Stimulated activated CD4-positive, alpha-beta T cell treated with anti-CD3 and anti-CD28 coated beads, Interleukin-1b, Interleukin-23, amount 100 ng/mL, for 1 hour (primary cell): ENCODE measurements around the gene NOX1.

Experiments used
- DNase-seq, 2 donors: peaks; one replicate each; pipeline ENCODE4 v3.0.0-alpha.2; 2020; ENCODE audit warnings: low read depth in 2 of 2

NOX1 gene

DNA sequence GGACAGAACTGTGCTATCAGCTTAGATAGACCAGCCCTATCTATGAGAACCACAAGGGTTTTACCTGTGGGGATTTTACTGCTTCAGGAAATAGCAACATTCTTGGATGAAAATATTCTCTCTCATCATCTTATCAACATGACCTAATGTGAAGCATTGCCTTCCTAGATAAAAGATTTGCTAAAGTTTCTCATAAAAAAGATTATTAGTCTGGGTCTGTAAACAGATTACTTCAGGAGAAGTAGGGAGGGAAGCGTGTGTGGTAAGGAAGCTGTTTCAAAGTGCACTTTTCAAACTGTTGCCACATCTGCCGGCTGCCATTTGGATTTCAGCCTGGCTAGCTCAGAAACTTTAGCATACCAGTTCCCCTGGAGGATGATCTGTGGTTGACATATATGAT, at the start of gene NOX1:
Gene NOX1, minus strand, starts transcription at position 35 of the 400 bp plus-strand sequence. CDS start 220 bp downstream, outside the sequence.
- DNase-seq = no peak

DNA sequence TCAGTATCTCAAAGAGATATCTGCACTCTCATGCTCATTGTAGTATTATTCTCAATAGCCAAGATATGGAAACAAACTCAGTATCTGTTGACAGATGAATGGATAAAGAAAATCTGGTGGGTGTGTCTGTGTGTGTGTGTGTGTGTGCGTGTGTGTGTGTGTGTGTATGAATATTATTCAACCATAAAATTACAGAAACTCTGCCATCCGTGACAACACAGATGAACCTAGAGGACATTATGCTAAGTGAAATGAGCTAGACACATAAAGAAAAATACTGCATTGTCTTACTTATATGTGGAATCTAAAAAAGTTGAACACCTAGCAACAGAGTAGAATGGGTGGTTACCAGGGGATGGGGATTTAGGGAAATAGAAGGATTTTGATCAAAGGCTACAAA, 41.4 kb upstream of the NOX1 start:
- DNase-seq = no peak

DNA sequence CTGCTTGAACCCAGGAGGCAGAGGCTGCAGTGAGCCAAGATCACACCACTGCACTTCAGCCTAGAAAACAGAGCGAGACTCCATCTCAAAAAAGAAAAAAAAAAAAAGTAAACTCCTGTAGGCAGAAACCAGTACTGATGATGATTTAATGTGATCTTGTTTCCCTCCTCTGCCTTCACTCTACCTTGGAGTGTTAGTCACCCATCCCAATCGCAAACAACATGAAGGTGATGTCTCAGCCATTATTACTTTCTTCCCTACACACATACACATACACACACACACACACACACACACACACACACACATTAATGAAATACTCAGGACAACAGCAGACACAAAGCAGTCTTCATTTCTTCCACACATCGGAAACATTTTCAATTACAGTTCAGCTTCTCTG, 39.0 kb upstream of the NOX1 start:
- no peak for DNase-seq

DNA sequence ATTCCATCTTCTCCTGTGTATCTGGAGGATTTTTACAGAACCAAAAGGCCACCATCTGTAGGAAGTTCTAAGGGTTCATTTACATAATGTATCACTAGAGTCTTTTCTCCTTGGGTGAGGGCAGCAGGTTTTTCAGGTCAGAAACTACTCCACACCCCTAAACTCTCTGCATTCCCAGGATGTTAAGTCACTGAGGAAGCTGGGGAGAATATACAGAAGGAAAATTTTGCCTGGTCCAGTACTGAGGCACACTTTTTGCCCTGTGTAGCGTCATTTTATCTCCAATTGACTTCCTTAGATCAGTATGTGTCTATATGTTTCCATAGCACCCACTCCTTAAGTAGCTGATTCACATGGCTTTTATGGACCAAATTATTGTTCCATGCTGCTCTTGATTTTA, 37.6 kb upstream of the NOX1 start:
- no peak for DNase-seq

DNA sequence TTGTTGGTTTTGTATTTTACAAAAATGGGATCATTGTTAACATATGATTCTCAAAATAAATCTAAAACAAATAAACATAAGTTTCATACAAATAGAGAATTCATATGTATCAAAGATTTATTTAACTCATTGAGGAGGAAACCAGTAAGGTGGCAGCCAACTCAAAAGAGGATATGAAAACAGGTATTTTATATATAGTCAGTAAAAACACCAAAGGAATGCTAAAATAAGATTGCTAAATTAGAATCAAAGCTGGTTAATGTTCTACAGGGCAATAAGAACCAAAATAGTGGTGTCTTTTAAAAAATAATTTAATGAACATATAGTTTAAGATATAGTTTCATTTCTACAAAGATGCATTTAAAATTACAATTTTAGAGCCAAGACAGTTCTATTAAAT, 31.5 kb upstream of the NOX1 start:
- no peak for DNase-seq

DNA sequence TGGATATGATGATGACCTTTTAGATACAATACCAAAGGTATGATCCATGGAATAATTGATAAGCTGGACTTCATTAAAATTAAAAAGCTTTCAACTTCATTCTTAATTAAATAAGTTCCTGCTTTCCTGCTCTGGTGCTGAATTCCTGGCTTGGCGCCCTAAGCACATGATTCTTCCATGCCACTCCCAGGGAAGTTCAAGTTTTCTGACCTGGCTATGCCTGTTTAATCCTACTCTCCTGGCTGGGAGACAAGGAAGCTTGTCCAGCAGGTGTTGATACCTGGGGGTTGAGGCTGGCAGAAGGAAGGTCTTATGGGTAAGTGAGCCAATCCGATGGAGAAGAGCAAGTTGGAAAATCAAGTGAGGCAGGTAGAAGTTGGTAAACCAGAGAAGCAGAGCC, 30.3 kb upstream of the NOX1 start:
- DNase-seq = no peak

DNA sequence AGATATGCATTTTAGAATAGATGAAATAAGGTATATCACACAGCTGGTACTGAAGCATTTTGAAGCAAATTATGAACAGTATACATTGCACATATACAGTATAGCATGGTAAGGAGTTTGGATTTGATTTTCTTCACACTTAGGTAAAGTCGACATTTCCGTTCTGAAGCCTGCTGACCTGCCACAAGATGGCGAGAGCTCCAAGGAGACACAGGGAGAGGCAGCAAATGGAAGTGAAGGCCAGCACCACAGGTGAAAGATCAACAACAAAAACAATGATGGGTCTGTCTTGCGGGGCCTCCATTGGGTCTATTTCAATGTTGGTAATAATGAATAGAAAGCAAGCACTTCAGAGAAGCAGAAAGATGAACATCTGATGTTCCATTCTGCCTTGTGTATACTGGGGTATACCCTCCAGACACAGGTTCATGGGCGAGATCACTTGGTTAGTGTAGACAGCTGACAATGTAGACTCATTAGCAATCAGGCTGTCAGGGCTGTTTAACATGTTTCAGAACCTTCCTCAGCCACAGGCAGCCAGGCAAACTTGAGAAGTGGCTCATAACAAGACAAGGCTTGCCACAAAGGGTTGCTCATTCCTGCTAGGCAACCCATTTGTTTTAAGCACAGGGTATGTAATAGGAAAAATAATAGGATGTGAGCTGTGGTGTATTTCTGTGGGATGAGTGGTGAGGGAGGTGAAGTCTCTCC, 21.4 kb upstream of the NOX1 start:
- DNase-seq = no peak

DNA sequence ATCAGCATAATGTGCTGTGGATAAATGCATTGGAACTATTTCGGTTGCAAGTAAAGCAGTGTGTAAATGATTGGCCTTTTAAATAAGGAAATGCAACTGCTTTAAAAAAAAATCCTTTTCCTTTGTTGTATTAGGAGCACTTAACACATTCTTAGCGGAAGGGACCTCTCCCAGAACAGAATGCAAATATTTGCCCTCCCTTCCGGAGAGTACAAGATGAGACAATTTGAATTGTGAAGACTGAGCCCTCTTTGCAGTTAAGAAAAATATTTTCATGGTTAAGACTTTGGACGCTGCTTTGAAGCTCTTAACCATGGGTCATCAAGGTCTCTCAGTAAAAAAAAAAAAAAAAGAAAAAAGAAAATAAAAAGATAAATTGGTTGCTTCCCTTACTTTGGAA, 9.5 kb upstream of the NOX1 start:
- DNase-seq = no peak

DNA sequence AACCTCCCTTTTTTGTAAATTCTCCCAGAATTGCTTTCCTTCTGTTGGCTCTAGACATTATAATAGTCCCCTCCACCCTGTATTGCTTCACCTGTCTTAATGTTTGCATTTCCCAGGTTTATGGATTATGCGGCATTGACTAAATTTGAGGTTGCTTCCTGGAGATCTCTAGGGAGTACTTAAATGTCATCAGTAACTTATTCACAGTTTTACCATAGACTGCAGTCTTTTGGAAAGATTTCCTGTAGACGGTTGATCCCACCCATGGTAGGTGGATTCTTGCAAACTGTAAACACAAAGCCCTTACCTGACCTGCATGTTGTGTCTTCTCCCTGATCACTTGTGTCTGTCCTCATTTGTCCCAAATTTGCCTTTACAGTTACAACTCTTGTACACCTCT, 6.2 kb upstream of the NOX1 start:
- DNase-seq = no peak

DNA sequence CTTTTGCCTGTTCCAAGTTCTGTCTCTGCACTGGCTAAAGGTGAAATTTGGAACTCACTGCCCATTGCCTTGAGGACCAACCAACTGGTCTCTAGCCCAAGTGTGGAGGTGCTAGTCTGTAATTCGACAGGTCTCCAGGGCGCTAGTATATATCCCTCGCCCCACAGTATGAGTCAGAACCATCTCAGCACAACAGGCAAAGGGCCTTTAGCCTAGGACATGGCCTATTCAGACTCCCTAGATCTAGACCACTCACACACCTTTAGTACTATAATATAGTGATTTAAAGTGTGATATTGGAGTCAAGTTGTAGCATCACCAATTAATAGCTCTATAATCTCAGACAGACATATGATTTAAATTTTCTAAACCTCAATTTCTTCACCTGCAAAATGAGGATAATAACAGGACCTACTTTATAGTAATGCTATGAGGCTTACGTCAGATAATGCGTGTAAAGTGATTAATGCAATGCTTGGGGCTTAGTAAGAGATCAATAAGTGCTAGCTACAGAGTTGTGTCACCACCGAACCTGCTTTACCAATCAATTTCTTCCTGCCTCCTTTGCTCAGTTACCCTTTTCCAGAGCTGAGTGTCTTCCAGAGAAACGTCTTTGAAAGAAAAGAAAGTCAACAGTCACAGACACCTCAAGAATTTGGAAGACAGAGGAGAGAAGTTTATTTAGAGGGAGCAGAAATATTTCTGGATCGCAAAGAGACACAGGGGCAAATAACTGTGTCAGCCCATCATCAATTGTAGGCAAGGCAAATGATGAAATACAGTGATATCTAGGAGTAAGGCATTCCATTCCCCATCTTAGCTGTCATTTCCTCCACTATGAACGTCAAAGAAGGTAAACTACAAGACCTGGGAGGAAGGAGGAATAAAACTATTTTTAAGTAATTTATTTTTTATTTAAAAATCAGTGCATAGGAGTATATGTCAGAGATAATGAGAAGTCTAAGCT, 2.3 kb downstream of the NOX1 start:
- no peak for DNase-seq

DNA sequence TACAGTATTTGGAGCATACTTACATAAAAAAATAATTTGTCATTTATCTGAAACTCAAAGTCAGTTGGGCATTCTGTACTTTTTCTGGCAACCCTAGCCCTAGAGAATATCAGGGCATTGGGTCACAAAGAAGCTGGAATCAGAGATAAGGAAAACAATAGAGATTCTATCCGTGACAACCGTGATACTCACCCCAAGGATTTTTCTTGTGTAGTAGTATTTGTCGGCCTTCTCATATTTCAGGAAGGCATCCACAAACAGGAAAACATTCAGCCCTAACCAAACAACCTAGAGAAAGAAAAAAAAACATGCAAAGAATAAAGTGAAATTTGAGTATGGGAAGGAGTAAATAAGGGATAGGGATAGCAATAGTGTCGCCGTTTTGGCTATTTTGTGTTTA, 3.6 kb downstream of the NOX1 start:
- no peak for DNase-seq

DNA sequence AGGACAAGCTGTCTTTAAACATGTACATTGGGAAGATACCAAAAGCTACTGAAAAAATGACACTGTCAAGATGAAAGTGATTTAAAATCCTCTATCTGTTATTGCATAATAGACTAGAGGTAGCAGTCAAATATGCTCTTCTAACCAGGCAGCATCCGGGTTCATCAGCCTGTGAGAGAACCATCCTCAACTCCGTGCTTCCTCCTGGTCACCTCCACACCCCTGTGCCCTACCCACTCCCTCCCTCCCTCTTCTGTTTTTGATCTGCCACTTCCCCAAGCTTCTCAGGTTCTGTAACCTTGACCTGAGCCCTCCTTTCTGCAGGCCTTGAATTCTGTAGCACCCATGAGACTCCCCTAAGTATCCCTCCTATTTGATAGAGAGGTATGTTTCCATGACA, 5.9 kb downstream of the NOX1 start:
- no peak for DNase-seq

DNA sequence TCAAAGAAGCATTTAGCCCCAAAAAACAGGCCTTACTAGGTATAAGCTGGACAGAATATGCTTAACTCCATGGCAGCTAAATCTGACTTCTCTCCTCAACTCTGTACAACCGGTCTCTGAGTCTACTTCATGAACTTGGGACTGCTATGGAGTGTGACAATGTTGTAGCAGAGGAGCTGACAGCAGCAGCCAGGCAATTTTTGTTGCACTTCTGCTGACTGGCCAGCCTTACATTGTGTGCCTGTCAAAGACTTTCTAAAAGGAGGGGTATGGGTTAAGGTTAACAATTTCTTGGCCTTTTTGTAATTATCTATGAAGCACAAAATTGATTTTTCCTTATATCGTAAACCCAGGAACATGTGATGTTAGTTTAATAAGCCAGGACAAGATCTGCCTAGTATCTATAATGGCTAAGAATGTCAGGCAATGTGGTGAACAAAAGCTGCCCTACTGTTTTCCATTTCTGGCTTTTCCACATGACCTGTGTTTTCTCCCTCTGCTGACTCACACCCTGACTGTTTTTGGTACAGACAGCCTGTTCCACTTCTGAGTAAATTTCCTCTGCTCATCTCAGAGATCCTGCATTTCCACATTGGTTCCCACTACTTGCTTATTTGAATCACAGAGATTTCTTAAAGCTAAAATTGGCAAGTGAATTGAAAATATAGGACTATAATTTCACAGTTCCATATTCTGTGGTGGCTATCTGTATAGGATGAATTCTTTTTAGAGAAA, 9.3 kb downstream of the NOX1 start:
- DNase-seq = no peak

DNA sequence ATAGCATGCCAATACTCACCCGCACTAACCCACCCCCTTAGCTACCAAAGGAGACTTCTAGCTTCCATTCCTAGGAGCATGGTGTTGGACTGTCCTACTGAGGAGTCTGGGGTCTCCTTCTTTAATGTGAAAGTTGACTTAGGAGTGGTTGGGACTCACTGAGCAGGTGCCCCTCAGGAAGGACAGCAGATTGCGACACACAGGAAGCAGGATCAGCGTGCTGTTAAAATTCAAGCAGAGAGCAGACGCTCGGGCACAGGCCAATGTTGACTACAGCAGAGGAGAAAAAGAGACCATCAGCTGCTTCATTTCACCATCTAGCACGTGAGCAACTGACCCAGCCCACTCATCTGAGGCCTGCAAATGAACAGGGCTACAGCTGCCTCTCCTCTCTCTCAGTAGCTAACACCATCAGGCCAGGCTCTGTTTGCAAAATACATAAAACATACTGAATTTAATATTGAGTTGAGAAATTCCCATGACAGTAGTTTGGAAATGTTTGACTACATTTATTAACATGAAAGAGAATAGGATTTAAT, 10.8 kb downstream of the NOX1 start:
- no peak for DNase-seq

DNA sequence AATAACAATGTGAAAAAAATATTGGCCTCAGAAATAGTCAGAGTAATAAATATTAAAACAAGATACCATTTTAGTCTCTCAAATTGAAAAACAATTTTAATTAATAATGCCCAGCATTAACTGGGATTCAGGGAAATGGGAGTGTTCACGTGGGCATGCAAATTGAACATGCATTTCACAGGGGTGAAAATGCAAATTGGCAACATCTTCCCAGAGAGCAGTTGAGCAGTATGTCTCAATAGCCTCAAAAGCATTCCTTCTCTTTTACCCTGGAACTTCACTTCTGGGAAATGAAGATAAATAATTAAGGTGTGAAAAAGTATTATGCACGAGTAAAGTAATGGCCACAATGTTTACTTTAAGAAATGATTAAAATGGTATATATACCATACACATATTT, 21.3 kb downstream of the NOX1 start:
- DNase-seq = no peak

DNA sequence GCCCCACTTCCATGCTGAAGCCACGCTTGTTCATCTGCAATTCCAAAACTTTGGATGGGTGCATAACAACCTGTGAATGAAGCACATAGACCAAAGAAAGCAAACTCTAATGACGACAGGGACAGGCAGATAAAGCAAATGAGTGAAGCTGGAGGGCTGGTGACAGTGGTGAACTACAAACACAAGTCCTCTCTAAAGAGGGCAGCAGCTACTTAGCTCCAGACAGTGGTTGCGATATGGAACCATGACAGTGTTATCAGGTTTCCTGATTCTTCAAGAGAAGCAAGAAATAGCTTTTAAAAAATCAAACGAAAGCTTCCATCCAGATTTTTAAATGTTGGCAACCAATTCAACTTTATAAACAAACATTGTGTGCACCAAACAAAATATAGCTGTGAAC, 23.8 kb downstream of the NOX1 start:
- DNase-seq = no peak

DNA sequence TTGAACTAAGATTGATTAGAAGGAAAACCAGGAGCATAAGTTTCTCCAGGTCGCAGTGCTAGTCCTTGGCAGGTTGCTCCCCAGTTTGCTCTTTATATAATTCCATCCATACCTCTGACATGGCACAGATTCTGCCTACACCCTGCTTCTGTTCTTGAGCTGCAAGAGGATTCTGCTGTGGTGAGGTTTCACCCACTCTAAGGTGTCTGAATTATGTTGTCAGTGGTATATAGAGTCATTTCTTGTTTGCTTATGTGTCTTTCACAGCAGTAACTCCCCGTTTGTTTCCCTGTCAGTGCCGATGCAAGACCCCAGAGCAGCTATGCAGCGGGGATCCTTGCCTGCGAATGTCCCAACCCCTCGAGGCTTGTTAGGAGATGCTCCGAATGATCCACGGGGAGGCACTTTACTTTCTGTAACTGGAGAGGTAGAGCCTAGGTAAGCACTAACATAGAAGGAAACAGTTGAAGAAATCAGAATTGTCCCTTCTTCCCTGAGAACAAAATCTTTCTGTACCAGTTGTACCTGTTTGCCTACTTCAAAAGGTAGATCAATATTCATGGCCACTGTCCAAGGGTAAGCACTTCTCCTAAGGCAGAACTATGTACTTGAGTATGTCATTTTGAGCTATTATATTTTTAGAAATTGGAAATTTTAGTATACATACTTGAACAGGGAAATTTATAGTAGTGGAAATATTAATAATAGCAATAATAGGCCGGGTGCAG, 42.8 kb downstream of the NOX1 start:
- no peak for DNase-seq

DNA sequence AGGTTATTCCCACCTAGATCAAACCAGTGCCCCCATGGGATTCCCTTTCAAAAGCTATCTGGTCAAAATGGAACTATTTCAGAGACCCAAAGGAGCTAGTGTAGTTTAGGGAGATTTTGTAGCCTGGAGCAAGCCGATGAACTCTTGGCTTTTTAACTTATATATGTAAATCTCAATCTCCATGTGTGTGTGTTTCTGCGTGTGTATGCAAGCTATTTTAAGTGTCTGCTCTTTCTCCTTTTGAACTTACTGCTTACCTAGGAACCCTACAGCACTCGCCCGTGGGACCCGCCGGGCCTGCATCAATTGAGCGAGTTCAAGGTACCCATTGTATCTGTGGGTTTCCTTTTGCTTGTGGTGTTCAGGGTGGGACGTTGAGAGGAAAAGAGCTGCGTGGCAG, 43.6 kb downstream of the NOX1 start:
- no peak for DNase-seq

DNA sequence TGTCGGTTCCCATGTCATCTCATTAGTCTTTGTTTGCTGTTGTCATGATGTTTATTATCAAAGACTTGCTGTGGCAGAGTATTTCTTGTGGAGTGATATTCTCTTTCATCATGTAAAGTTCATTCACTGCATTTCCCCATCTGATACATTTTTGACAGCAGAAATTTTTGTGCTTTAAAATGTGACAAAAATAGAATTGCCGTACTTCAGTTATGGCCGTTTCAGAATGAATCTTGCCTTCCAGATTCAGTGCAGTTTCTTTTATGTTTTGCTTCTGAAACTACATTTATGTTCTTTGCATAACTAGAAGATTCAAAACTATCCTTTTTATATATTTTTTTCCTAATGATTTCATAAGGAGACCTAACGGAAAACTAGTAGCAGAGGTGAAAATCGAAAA, 44.0 kb downstream of the NOX1 start:
- no peak for DNase-seq

DNA sequence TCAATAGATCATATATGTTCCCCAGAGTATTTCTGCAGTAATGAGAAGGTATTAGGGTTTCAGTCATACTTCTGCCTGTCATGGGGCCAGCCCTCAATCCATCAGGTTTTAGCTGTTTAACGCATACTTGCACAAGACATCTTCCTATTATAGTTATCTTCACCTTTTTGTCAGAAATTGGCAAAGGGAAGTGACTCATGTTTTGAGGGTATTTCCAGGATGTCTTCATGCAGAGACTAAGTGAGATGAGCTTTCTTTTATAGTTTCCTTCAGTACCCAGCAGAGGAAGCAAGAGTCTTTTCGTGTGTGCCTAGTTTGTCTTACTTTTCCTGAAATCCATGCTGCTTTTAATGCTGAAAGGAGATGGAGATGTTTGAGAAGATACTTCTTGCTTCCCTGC, 44.4 kb downstream of the NOX1 start:
- DNase-seq = no peak

DNA sequence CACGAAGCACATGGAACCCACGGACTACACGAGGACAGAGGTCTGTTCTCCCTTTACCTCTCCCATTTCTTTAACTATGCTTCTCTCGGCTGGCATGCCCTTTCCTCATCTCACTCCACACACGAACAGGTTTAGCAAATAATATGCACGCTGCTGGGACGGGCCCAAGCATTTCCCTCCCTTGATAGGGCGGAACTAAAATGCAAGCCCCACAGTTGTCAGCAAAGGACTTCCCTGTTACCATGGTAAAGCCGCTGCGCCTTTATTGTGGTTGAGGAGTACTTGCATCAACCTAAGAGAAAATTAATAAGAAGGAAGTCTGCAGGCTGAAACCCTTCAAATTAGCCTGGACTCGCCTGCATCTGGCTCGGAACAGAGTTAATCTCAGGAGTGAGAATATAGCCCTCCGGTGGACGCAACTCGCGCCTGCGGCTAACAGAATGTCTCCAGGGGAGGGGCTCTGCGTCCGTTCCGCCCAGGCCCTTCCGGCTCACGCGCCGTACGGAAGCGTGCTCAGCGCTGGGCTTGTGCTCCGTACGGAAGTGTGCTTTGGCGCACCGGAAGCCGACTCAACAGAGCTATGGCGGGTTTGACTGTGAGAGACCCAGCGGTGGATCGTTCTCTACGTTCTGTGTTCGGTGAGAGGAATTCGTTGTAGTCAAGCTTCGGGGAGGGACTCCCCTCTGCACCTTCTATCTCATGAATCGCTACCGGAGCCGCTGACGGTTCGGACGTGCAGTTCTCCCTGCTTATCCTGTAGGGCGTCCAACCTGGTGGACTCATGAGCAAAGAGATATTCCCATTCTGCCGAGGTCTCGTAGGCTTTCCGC, 54.1 kb downstream of the NOX1 start, which contains the start of gene CSTF2:
Gene CSTF2, plus strand, starts transcription at position 555 of the 830 bp plus-strand sequence. Its CDS starts 26 bp downstream, at position 581.
- peak; percentile 33 to 50 for DNase-seq
